ENCODE measurements around the gene ATN1.

GRCh38 chr12:6919588-6919987, 8.2 kb upstream of the ATN1 start:
- no peak for TF ChIP-seq CTCF (IDR thresholded peaks at IDR 0.05 in 4 of 5, conservative IDR thresholded peaks at IDR 0.05 in 1 of 5)
- TF ChIP-seq POLR2A (IDR thresholded peaks at IDR 0.05), result no peak
